ENCODE data around the gene FN3K.
A peak's percentile ranks its signal among the peaks of the same experiment; 100 is the strongest.
"Not testable (repeated sequence)": the region's sequence is repeated elsewhere in the genome, so short reads cannot be mapped to it uniquely, and the experiment has no call there.

Gene FN3K

GRCh38 chr17:82743344-82744219 is 8.2 kb downstream of the FN3K start:
- no peak for ATAC-seq
- no peak overlapping the region for H3K4me3 Mint-ChIP-seq
- no peak overlapping the region for H3K27ac Mint-ChIP-seq
- H3K36me3 Mint-ChIP-seq, result peaks cover 28% of the 10 kb centered on the region
- peaks cover 13% of the 10 kb centered on the region for H3K9me3 Mint-ChIP-seq
- H3K27me3 Mint-ChIP-seq, result no peaks in the 10 kb centered on the region
- H3K4me1 Mint-ChIP-seq, result no peaks in the 10 kb centered on the region

GRCh38 chr17:82744736-82745135 is 9.3 kb downstream of the FN3K start:
- not testable (repeated sequence) for ATAC-seq, H3K4me1 Mint-ChIP-seq, H3K4me3 Mint-ChIP-seq, H3K27ac Mint-ChIP-seq, H3K27me3 Mint-ChIP-seq
- H3K9me3 Mint-ChIP-seq, result peaks cover 15% of the 10 kb centered on the region
- peaks cover 26% of the 10 kb centered on the region for H3K36me3 Mint-ChIP-seq

DNA sequence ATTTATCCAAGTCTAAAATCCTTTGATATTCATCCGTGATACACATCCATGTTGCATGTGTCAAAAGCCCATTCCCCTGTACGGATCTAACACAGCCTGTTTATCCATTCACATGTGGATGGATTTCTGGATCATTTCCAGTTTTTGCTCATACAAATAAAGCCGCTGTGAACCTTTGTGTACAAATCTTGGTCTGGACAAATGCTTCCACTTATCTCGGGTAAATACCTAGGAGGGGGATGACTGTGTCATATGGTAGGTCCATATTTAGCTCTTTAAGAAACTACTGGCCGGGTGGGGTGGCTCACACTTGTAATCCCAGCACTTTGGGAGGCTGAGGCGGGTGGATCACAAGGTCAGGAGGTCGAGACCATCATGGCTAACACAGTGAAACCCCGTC is 10.1 kb downstream of the FN3K start:
- Mint-ChIP-seq H3K9me3 (peaks cover 12% of the 10 kb centered on the region), H3K27me3 (no peaks in the 10 kb centered on the region), H3K27ac (no peak overlapping the region), H3K36me3 (peaks cover 19% of the 10 kb centered on the region), H3K4me3 (no peak overlapping the region), H3K4me1 (no peaks in the 10 kb centered on the region)
- no peak for ATAC-seq

DNA sequence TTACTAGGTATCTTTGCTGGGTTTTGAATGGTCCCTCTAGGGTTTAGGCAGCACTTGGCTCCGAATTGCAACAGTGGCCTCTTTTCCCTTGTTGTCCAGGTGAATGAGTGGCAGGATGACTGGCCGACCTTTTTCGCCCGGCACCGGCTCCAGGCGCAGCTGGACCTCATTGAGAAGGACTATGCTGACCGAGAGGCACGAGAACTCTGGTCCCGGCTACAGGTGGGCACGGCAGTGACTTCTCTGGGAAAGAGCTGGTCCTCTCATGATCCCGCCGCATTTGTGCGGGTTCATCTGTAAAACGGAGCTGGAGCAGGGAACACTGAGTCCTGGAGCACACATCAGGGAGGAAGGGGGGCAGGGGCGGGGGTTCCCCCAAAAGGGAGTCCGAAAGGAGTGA is 13.3 kb downstream of the FN3K start:
- Mint-ChIP-seq H3K36me3 (no peaks in the 10 kb centered on the region), H3K27ac (no peak overlapping the region), H3K27me3 (no peaks in the 10 kb centered on the region), H3K9me3 (peaks cover 6% of the 10 kb centered on the region), H3K4me1 (peaks cover 15% of the 10 kb centered on the region), H3K4me3 (no peak overlapping the region)
- no peak for ATAC-seq

DNA sequence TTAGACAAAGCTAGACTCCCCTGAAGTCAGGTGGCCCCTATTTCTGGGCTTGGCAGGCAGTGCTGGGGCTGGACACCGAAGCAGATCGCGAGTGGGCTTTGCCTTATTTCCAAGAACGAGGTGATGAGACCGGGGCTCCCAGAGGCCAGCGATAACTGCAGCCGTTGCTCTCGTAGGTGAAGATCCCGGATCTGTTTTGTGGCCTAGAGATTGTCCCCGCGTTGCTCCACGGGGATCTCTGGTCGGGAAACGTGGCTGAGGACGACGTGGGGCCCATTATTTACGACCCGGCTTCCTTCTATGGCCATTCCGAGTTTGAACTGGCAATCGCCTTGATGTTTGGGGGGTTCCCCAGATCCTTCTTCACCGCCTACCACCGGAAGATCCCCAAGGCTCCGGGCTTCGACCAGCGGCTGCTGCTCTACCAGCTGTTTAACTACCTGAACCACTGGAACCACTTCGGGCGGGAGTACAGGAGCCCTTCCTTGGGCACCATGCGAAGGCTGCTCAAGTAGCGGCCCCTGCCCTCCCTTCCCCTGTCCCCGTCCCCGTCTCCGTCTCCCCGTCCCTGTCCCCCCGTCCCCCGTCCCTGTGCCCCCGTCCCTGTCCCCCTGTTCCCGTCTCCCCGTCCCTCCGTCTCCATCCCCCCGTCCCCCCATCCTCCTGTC is 15.0 kb downstream of the FN3K start:
- Mint-ChIP-seq H3K27me3 (no peaks in the 10 kb centered on the region), H3K36me3 (peaks cover 1% of the 10 kb centered on the region), H3K27ac (no peak overlapping the region), H3K4me3 (peak overlapping the region; percentile 65), H3K9me3 (peaks cover 5% of the 10 kb centered on the region), H3K4me1 (peaks cover 28% of the 10 kb centered on the region)
- no peak for ATAC-seq

DNA sequence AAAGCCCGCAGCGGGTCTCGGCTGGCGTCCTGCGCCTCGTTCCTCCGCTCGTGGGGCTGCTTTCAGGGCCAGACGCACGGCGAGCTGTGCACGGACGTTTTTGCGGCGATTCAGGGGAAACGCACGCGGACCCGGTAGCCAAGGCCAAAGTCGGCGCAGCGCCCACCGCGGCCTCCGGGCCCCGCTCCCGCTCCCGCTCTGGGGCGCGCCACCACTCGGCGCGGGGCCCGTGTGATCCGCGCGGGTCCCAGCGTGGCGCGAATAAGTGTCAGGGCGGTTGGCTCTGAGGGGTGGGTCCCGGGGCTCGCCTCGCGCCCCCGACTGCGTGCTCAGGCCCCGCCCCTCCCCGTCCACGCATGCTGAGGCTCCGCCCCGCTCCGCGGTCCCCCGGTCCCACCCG is 15.8 kb downstream of the FN3K start:
- Mint-ChIP-seq H3K4me3 (peak overlapping the region; percentile 48), H3K9me3 (peaks cover 4% of the 10 kb centered on the region), H3K36me3 (peaks cover 6% of the 10 kb centered on the region), H3K27me3 (no peaks in the 10 kb centered on the region), H3K27ac (no peak overlapping the region), H3K4me1 (peaks cover 33% of the 10 kb centered on the region)
- ATAC-seq, result peak; percentile 76

DNA sequence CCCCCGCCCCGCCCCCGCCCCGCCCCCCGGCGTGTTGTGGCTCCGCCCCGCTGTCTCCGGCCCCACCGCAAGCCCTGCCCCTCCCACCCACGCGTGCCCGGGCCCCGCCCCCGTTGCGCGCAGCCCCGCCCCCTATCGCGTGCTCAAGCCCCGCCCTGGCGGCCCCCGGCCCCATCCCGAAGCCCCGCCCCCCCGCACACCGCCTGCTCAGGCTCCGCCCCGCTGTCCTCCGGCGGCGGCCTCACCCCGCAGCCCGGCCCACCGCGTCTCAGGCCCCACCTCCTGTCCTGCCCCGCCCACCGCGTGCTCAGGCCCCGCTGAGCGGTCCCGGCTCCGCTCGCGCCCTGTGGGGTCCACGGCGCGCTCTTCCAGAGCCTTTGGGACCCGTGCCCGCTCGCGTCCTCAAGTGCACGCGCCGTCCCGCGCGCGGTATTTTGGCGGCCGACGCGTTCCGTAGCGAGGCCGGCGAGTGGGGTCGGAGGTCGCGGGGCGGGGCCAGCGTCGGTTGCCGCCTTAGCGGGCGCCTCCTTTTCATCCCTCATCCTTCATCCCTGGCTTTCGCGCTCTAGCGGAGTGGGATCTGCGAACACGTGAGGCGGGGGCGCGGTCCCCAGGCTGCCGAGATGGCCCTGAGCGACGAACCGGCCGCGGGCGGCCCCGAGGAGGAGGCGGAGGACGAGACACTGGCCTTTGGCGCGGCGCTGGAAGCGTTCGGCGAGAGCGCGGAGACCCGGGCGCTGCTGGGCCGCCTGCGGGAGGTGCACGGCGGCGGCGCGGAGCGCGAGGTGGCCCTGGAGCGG is 16.4 kb downstream of the FN3K start, which contains the start of gene TBCD:
Gene TBCD (plus strand): TSS at position 495 of the 800 bp plus-strand sequence. CDS start 129 bp downstream, at position 624.
- peaks cover 9% of the 10 kb centered on the region for H3K36me3 Mint-ChIP-seq
- peak within 1 kb of the TSS; percentile 86 for H3K4me3 Mint-ChIP-seq
- no peaks in the 10 kb centered on the region for H3K27me3 Mint-ChIP-seq

DNA sequence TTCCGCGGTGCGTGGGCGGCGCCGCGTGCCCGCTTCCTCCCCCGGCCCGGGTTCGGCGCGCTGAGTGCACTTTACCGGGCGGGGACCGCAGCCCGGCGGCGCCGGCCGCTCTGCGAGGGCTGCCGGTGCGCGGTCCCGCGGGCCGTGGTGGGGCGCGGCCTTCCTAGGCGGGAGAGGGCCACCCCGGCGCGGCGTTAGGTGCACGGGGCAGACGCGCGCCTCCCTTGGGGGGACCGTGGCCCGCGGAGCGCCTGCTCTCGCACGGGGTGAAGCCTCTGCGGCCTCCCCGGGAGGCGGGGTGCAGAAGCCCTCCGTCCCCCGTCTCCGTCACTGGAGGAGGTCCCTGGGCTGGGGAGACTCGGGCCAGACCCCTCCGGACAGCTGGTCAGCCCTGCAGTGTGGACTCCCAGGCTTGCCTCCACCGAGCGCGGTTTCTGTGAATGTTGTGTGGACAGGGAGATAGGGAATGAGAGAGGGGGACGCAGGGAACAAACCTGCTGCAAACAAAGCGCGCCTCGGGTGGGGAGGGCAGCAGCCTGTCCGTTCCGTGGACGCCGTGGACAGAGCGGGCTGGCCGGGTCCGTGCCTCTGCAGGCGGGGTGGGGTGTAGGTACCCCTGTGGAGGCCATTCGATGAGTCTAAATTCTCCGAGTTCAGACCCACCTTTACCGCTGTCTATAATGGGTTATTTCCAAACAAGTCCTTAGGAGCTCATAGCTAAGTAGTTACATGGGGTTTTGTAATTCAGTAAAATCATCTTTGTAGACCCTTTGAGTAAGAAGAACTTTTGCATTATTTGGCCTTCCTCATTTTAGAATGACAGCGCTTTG is 17.2 kb downstream of the FN3K start:
- no peaks in the 10 kb centered on the region for H3K27me3 Mint-ChIP-seq
- H3K9me3 Mint-ChIP-seq, result peaks cover 4% of the 10 kb centered on the region
- peak; percentile 35 for ATAC-seq
- H3K4me3 Mint-ChIP-seq, result peak overlapping the region; percentile 85
- peaks cover 15% of the 10 kb centered on the region for H3K36me3 Mint-ChIP-seq
- peak overlapping the region; percentile 28 for H3K27ac Mint-ChIP-seq
- H3K4me1 Mint-ChIP-seq, result peaks cover 33% of the 10 kb centered on the region

More for the DNA sequence above, 16.4 kb downstream of the FN3K start, which contains the start of gene TBCD:
- Mint-ChIP-seq H3K9me3 (peaks cover 4% of the 10 kb centered on the region), H3K27ac (peak within 1 kb of the TSS; percentile 28), H3K4me1 (peaks cover 33% of the 10 kb centered on the region)
- peak; percentile 88 for ATAC-seq

DNA sequence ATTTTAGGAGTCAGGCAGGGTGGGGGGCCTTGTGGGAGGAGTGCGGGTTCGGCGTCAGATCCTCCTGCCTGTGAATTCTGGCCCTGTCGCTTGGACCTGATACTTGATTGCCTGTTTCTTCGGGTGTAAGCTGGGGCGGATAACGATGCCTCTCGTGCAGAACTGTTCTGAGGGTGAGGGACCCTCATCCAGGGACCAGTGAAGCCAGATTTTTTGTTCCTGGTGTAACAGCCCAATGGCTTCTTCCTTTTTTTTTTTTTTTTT is 17.7 kb downstream of the FN3K start:
- H3K27me3 Mint-ChIP-seq, result no peaks in the 10 kb centered on the region
- no peak for ATAC-seq
- peak overlapping the region; percentile 85 for H3K4me3 Mint-ChIP-seq
- H3K27ac Mint-ChIP-seq, result no peak overlapping the region
- peaks cover 15% of the 10 kb centered on the region for H3K36me3 Mint-ChIP-seq
- H3K9me3 Mint-ChIP-seq, result peaks cover 4% of the 10 kb centered on the region
- peaks cover 33% of the 10 kb centered on the region for H3K4me1 Mint-ChIP-seq

GRCh38 chr17:82754297-82755208 is 19.1 kb downstream of the FN3K start:
- ATAC-seq, result no peak
- no peak overlapping the region for H3K27ac Mint-ChIP-seq

DNA sequence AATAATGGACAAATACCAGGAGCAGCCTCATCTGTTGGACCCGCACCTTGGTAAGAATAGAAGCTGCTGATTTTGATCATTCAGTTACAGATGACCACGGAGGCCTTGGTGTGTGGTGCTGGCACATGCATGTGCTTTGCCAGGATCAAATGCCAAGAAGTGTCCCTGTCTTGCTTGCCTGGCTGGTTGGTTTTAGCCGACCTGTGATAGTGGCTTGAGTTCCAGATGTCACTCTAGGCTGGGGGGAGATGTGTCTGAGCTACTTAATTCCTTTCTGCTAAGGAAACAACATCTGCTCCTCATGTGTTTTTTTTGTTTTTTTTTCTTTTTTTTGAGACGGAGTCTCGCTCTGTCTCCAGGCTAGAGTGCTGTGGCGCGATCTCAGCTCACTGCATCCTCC is 20.8 kb downstream of the FN3K start:
- Mint-ChIP-seq H3K27ac (no peak overlapping the region), H3K9me3 (no peaks in the 10 kb centered on the region), H3K36me3 (peaks cover 23% of the 10 kb centered on the region), H3K4me3 (no peak overlapping the region), H3K4me1 (peaks cover 33% of the 10 kb centered on the region), H3K27me3 (no peaks in the 10 kb centered on the region)
- ATAC-seq, result no peak

More at GRCh38 chr17:82754297-82755208, 19.1 kb downstream of the FN3K start:
- H3K4me1 Mint-ChIP-seq, result peaks cover 33% of the 10 kb centered on the region
- no peaks in the 10 kb centered on the region for H3K9me3 Mint-ChIP-seq
- H3K27me3 Mint-ChIP-seq, result no peaks in the 10 kb centered on the region
- peaks cover 15% of the 10 kb centered on the region for H3K36me3 Mint-ChIP-seq
- H3K4me3 Mint-ChIP-seq, result no peak overlapping the region

- H3K4me3 Mint-ChIP-seq, result no peak overlapping the region
- H3K9me3 Mint-ChIP-seq, result no peaks in the 10 kb centered on the region
- peaks cover 71% of the 10 kb centered on the region for H3K36me3 Mint-ChIP-seq
- no peak overlapping the region for H3K27ac Mint-ChIP-seq
- H3K27me3 Mint-ChIP-seq, result no peaks in the 10 kb centered on the region
- peaks cover 10% of the 10 kb centered on the region for H3K4me1 Mint-ChIP-seq
- no peak for ATAC-seq
Observed at GRCh38 chr17:82765371-82765770, 30.0 kb downstream of the FN3K start.

DNA sequence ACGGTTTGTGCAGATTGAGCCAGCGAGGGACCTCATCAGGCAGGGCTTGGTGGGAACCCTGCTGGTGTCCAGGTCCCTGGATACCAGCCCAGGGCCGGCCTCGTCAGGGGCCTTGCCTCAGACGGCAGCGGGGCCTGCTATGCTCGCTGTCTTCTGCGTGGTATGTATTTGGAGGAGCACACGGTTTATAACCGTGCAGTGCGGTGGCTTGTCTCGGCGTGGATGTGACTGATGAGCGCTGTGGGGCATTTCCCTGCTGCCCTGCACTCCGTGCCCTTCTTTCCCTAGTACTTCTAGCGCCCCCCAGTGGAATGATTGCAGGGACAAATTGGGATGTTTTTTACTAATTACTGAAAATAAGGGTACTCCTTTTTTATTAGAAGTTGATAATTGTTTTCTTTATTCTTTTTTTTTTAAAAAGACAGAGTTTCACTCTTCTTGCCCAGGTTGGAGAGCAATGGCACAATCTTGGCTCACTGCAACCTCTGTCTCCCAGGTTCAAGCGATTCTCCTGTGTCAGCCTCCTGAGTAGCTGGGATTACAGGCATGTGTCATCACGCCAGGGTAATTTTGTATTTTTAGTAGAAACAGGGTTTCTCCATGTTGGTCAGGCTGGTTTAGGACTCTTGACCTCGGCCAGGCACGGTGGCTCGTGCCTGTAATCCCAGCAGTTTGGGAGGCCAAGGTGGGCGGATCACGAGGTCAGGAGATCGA is 31.8 kb downstream of the FN3K start:
- ATAC-seq, result no peak
- peaks cover 64% of the 10 kb centered on the region for H3K36me3 Mint-ChIP-seq

More for the DNA sequence above, 31.8 kb downstream of the FN3K start:
- no peaks in the 10 kb centered on the region for H3K9me3 Mint-ChIP-seq
- H3K27me3 Mint-ChIP-seq, result no peaks in the 10 kb centered on the region
- no peak overlapping the region for H3K4me3 Mint-ChIP-seq
- H3K4me1 Mint-ChIP-seq, result peaks cover 10% of the 10 kb centered on the region
- H3K27ac Mint-ChIP-seq, result no peak overlapping the region
